Hepatocyte (in vitro differentiated cells): ENCODE results near the gene GRID2. TPM values are rescaled to one million over a fixed set of nuclear protein-coding genes. Genes with fewer than 3 reads are reported as not detected.

Experiments used
- DNase-seq: peaks from one replicate; pipeline ENCODE4 v3.0.0-alpha.2; 2016; ENCODE audit warnings: low spot score
- H2AFZ ChIP-seq: fragments of 200-600 bp; sonication (generic); 2 replicates; pipeline ENCODE4 v1.6.0; 2016; ENCODE audit warnings: antibody characterized with exemption, mild to moderate bottlenecking
- H3K27ac ChIP-seq: fragments of 200-600 bp; sonication (generic); 2 replicates; pipeline ENCODE4 v1.5.1; 2016; ENCODE audit warnings: mild to moderate bottlenecking
- H3K27me3 ChIP-seq: fragments of 200-600 bp; sonication (generic); 2 replicates; pipeline ENCODE4 v1.6.1; 2016
- H3K36me3 ChIP-seq: fragments of 200-600 bp; sonication (generic); replicated peaks from 2 replicates; pipeline ENCODE4 v1.5.1; 2016; ENCODE audit warnings: low read depth; ENCODE audit not compliant: insufficient read depth
- H3K4me1 ChIP-seq: fragments of 200-600 bp; sonication (generic); 2 replicates; pipeline ENCODE4 v1.5.1; 2016; ENCODE audit warnings: mild to moderate bottlenecking, moderate library complexity; ENCODE audit not compliant: insufficient read depth
- H3K4me2 ChIP-seq: fragments of 200-600 bp; sonication (generic); 2 replicates; pipeline ENCODE4 v1.6.0; 2016
- H3K4me3 ChIP-seq: fragments of 200-600 bp; sonication (generic); 2 replicates; pipeline ENCODE4 v1.5.1; 2016; ENCODE audit warnings: mild to moderate bottlenecking
- H3K79me2 ChIP-seq: fragments of 200-600 bp; sonication (generic); 2 replicates; pipeline ENCODE4 v1.6.0; 2017; ENCODE audit warnings: mild to moderate bottlenecking
- H3K9me2 ChIP-seq: fragments of 200-600 bp; sonication (generic); replicated peaks from 2 replicates; pipeline ENCODE4 v1.6.0; 2017; ENCODE audit warnings: mild to moderate bottlenecking; ENCODE audit not compliant: insufficient read depth
- H3K9me3 ChIP-seq: fragments of 200-600 bp; sonication (generic); 2 replicates; pipeline ENCODE4 v1.5.1; 2016; ENCODE audit warnings: low read depth, mild to moderate bottlenecking
- H4K20me1 ChIP-seq: fragments of 200-600 bp; sonication (generic); 2 replicates; pipeline ENCODE4 v1.6.0; 2016; ENCODE audit warnings: mild to moderate bottlenecking; ENCODE audit not compliant: insufficient read depth, poor library complexity, severe bottlenecking
- EZH2 ChIP-seq: fragments of 200-600 bp; sonication (generic); IDR thresholded peaks from 2 replicates; pipeline ENCODE4 v1.6.1; 2016; ENCODE audit warnings: antibody characterized with exemption, mild to moderate bottlenecking, borderline replicate concordance
- EZH2phosphoT487 ChIP-seq: fragments of 200-600 bp; sonication (generic); IDR thresholded peaks from one replicate; pipeline ENCODE4 v1.6.1; 2018; ENCODE audit warnings: antibody characterized with exemption, mild to moderate bottlenecking, low read depth, moderate library complexity; ENCODE audit not compliant: unreplicated experiment, severe bottlenecking
- whole genome bisulfite sequencing: methylation state at CpG from one replicate; pipeline ENCODE4 v1.1.6; 2016; ENCODE audit warnings: low lambda C conversion rate; ENCODE audit errors: missing lambda C conversion rate; 5-methylcytosine and 5-hydroxymethylcytosine counted together
- polyA plus RNA-seq: library from polyadenylated mRNA; unstranded; fragments of >200 nt; fragmentation: Nextera tagmentation; extraction: Ambion mirVana; gene quantifications from 2 replicates; pipeline ENCODE4 v1.2.1, GENCODE V29; 2016
- total RNA-seq: library from RNA; depleted of rRNA; stranded (reverse); fragments of >200 nt; gene quantifications from 2 replicates; pipeline ENCODE4 v1.2.3, GENCODE V29; 2014
- TF ChIP-seq, protein P1 (sequence below): fragments of 200-600 bp; sonication (generic); IDR thresholded peaks from 2 replicates; pipeline ENCODE4 v1.5.1; 2016; ENCODE audit warnings: antibody characterized with exemption, mild to moderate bottlenecking; ENCODE audit not compliant: poor library complexity

The GRID2 gene
- total and polyA plus RNA-seq, 2 experiments from 2014 or later: 0.53 to 3.5 TPM

DNA sequence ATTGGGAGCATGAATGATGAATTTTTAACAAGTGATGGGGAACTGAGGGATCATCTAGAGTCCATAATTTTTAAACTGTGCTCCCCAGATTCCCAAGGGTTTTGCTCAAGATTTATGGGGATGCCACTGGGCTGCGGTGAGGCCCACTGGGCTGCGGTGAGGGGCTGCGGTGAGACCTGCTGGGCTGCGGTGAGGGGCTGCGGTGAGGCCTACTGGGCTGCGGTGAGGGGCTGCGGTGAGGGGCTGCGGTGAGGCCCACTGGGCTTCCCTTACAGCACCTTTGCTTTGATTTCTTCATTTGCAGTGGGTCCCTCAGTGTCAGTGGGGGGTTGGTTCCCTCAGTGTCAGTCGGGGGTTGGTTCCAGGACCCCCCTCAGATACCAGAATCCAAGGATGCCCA lies 1477.4 kb downstream of the GRID2 start:
- H3K27me3 ChIP-seq: no peaks in the 10 kb centered on the region
- no peak overlapping the region for H3K4me3 ChIP-seq
- H3K36me3 ChIP-seq: no peaks in the 10 kb centered on the region

DNA sequence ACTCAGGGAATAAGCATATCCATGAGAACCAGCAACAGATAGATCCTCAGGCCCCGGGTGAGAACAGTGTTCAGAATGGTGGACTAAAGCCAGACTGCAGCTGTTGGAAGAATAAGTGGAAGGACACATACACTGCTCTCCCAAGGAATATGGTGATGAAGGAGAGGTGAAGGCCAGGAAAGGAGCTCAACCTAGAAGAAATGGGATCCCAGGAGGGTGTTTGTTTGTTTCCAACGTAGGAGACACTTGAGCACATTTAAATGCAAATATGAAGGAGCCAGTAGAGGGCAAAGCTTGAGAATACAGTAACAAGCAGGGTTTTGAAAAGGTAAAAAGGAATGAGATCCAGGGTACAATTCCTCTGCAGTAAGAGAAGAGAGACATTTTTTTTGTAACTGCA lies 1482.4 kb downstream of the GRID2 start:
- Histone ChIP-seq H3K79me2 (no peaks in the 10 kb centered on the region), H3K27me3 (no peaks in the 10 kb centered on the region), H4K20me1 (no peaks in the 10 kb centered on the region), H2AFZ (no peak overlapping the region), H3K4me2 (no peak overlapping the region), H3K27ac (no peak overlapping the region), H3K9me2 (no peaks in the 10 kb centered on the region), H3K9me3 (no peaks in the 10 kb centered on the region), H3K4me3 (no peak overlapping the region), H3K36me3 (no peaks in the 10 kb centered on the region), H3K4me1 (no peaks in the 10 kb centered on the region)
- 62% methylated on average over 2 of the region's 2 CpGs for WGBS
- DNase-seq: no peak
- no peak for TF ChIP-seq EZH2
- TF ChIP-seq, protein P1, sequence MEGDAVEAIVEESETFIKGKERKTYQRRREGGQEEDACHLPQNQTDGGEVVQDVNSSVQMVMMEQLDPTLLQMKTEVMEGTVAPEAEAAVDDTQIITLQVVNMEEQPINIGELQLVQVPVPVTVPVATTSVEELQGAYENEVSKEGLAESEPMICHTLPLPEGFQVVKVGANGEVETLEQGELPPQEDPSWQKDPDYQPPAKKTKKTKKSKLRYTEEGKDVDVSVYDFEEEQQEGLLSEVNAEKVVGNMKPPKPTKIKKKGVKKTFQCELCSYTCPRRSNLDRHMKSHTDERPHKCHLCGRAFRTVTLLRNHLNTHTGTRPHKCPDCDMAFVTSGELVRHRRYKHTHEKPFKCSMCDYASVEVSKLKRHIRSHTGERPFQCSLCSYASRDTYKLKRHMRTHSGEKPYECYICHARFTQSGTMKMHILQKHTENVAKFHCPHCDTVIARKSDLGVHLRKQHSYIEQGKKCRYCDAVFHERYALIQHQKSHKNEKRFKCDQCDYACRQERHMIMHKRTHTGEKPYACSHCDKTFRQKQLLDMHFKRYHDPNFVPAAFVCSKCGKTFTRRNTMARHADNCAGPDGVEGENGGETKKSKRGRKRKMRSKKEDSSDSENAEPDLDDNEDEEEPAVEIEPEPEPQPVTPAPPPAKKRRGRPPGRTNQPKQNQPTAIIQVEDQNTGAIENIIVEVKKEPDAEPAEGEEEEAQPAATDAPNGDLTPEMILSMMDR: no peak
- no peak for TF ChIP-seq EZH2phosphoT487

More for the DNA sequence above, 1477.4 kb downstream of the GRID2 start:
- DNase-seq: no peak
- Histone ChIP-seq H3K9me3 (no peaks in the 10 kb centered on the region), H3K27ac (no peak overlapping the region), H3K79me2 (no peaks in the 10 kb centered on the region), H2AFZ (no peak overlapping the region), H3K9me2 (no peaks in the 10 kb centered on the region), H3K4me1 (no peaks in the 10 kb centered on the region), H3K4me2 (no peak overlapping the region), H4K20me1 (no peaks in the 10 kb centered on the region)
- TF ChIP-seq EZH2phosphoT487: no peak
- WGBS: 97% methylated on average over 8 of the region's 9 CpGs

DNA sequence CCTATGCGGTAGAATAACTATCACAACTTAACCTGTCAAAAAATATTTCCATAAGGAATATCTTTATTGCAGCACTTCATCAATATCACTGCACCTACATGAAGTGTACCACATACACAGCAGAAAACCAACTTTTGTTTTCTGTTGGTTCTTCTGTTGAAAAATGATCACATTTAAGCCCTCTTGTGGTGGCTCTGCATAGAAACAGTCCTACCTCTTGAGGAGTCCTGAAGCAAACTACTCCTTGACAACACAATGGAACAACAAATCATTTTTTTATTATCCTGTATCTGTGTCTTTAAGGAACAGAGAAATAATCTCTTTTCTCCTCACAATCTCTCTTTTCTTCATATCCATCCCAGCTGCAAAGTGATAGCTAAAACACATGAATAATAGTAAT lies 1484.9 kb downstream of the GRID2 start:
- Histone ChIP-seq H3K4me3 (no peak overlapping the region), H3K36me3 (no peaks in the 10 kb centered on the region), H3K9me3 (no peaks in the 10 kb centered on the region), H4K20me1 (no peaks in the 10 kb centered on the region), H3K79me2 (no peaks in the 10 kb centered on the region), H3K27ac (no peak overlapping the region), H3K9me2 (no peaks in the 10 kb centered on the region), H2AFZ (no peak overlapping the region), H3K4me1 (no peaks in the 10 kb centered on the region), H3K4me2 (no peak overlapping the region), H3K27me3 (no peaks in the 10 kb centered on the region)
- no peak for TF ChIP-seq EZH2
- TF ChIP-seq EZH2phosphoT487: no peak
- TF ChIP-seq, protein P1: peak; percentile 50
- peak; percentile 53 for DNase-seq
- 91% methylated on average over 1 of the region's 1 CpG for WGBS

DNA sequence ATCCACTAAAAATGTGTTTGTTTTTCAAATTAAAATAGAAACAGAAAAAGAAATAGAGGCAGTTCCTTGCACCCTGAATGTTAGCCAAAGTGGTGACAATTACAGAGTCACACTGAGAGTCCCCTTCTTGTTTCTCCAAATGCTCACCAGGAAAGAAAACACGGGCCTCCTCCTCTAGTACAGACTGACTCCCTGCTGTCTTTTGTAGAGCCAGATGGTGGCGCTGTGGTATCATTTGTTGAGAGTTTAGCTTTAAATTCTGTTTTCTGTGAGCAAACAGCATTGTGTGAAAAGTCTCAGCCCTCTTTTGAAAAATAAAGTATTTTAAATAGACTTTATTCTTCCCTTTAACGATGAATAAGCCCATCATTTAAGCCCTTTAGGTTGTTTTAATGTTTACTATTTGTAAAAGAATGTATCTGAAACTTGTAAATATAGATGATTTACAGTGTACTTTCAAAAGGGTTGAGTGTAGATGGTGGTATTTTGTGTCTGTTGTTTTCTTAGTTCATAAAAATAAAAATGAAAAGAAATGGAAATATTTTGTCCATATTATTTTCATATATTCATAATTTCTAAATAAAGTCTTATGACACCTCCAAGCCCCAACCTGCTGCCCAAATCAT lies 1487.9 kb downstream of the GRID2 start:
- Histone ChIP-seq H3K4me1 (no peaks in the 10 kb centered on the region), H3K27ac (no peak overlapping the region), H3K4me2 (no peak overlapping the region), H3K9me2 (no peaks in the 10 kb centered on the region), H4K20me1 (no peaks in the 10 kb centered on the region), H3K4me3 (no peak overlapping the region), H3K79me2 (no peaks in the 10 kb centered on the region), H3K36me3 (no peaks in the 10 kb centered on the region), H3K27me3 (no peaks in the 10 kb centered on the region), H2AFZ (no peak overlapping the region), H3K9me3 (no peaks in the 10 kb centered on the region)
- peak; percentile 84 for DNase-seq
- whole genome bisulfite sequencing: 1% methylated on average over 3 of the region's 3 CpGs
- TF ChIP-seq, protein P1: peak; percentile 97
- no peak for TF ChIP-seq EZH2phosphoT487
